ENCODE data around the gene PRPF40B. TPM values are rescaled to one million over a fixed set of nuclear protein-coding genes. Genes with fewer than 3 reads are reported as not detected.
A peak's percentile ranks its signal among the peaks of the same experiment; 100 is the strongest.
"Not testable (repeated sequence)": the region's sequence is repeated elsewhere in the genome, so short reads cannot be mapped to it uniquely, and the experiment has no call there.

PRPF40B gene
- total RNA-seq, 1 donor from 2014 or later: 15.1 TPM

DNA sequence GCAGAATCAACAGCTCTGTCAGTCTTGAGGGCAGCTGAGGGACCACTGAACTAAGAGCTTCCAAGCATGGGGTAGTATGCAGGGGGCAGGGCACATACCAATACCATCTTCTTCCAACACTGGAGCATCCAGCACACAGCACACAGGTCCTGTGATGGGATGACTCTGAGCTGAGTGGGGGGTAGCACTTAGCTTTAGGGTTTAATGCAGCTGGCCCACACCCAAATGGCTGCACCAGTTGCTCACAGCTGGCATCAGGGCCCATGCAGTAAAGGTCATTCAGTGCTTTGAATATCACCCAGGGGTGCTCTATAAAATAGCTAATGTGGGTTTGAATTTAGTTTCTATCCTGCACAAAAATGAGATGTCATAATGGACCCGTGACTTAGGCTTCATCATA, 19.6 kb upstream of the PRPF40B start:
- Mint-ChIP-seq H3K9me3 (ENCODE audit: low read depth) (no peaks in the 10 kb centered on the region), H3K4me1 (ENCODE audit: low read depth) (no peaks in the 10 kb centered on the region), H3K27ac (ENCODE audit: unreplicated experiment) (no peak overlapping the region), H3K4me3 (ENCODE audit: unreplicated experiment) (no peak overlapping the region), H3K27me3 (ENCODE audit: low read depth) (no peaks in the 10 kb centered on the region), H3K36me3 (ENCODE audit: low read depth) (peaks cover 4% of the 10 kb centered on the region)
- TF ChIP-seq, protein P1, sequence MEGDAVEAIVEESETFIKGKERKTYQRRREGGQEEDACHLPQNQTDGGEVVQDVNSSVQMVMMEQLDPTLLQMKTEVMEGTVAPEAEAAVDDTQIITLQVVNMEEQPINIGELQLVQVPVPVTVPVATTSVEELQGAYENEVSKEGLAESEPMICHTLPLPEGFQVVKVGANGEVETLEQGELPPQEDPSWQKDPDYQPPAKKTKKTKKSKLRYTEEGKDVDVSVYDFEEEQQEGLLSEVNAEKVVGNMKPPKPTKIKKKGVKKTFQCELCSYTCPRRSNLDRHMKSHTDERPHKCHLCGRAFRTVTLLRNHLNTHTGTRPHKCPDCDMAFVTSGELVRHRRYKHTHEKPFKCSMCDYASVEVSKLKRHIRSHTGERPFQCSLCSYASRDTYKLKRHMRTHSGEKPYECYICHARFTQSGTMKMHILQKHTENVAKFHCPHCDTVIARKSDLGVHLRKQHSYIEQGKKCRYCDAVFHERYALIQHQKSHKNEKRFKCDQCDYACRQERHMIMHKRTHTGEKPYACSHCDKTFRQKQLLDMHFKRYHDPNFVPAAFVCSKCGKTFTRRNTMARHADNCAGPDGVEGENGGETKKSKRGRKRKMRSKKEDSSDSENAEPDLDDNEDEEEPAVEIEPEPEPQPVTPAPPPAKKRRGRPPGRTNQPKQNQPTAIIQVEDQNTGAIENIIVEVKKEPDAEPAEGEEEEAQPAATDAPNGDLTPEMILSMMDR (IDR thresholded peaks at IDR 0.05): no peak
- no peak for DNase-seq (ENCODE audit: low spot score)

DNA sequence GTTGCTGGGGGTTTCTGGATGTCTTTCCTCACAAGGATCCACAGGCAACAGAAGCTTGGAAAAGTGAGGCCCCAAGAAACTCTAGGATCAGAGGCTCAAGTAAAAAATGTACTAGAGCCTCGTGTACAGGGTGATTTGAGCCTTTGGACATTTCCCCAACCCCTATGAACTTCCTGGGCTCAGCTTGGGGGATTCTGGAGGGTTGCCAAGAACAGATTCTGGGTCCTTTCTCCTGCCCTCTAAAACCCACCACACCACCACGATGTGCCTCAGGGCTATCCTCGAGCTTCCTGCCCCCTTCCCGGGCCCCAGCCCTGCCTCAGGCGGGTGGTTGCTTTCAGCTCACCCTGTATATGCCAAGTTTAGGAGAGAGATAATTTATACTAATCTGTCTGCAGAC, 18.5 kb upstream of the PRPF40B start:
- Mint-ChIP-seq H3K36me3 (ENCODE audit: low read depth) (peaks cover 4% of the 10 kb centered on the region), H3K9me3 (ENCODE audit: low read depth) (no peaks in the 10 kb centered on the region), H3K27me3 (ENCODE audit: low read depth) (no peaks in the 10 kb centered on the region), H3K27ac (ENCODE audit: unreplicated experiment) (no peak overlapping the region), H3K4me1 (ENCODE audit: low read depth) (no peaks in the 10 kb centered on the region), H3K4me3 (ENCODE audit: unreplicated experiment) (no peak overlapping the region)
- TF ChIP-seq, protein P1 (IDR thresholded peaks at IDR 0.05): no peak
- DNase-seq (ENCODE audit: low spot score): no peak

DNA sequence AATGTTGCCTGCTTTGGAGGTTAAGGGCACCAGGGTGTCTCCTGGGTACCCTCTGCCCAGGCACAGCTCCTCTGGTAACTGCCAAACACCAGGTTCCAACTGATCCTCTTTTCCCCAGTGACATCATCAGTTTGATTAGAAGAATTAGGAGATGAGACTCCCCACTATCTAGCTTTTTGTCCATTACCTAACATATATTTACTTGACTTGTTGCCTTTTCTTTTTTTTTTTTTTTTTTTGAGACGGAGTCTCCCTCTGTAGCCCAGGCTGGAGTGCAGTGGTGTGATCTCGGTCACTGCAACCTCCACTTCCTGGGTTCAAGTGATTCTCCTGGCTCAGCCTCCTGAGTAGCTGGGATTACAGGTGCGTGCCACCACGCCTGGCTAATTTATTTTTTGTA, 17.8 kb upstream of the PRPF40B start, which contains the start of gene FAM186B:
TSS of gene FAM186B (minus strand) at position 101 of the 400 bp plus-strand sequence. CDS start 162 bp downstream, outside the sequence.
- not testable (repeated sequence) for H3K36me3 Mint-ChIP-seq (ENCODE audit: low read depth); H3K4me1 Mint-ChIP-seq (ENCODE audit: low read depth); H3K9me3 Mint-ChIP-seq (ENCODE audit: low read depth); H3K27ac Mint-ChIP-seq (ENCODE audit: unreplicated experiment); H3K4me3 Mint-ChIP-seq (ENCODE audit: unreplicated experiment); H3K27me3 Mint-ChIP-seq (ENCODE audit: low read depth); DNase-seq (ENCODE audit: low spot score)

GRCh38 chr12:49609059-49609874, 14.1 kb upstream of the PRPF40B start:
- TF ChIP-seq, protein P1 (IDR thresholded peaks at IDR 0.05): no peak
- DNase-seq (ENCODE audit: low spot score): no peak
- no peak overlapping the region for H3K27ac Mint-ChIP-seq (ENCODE audit: unreplicated experiment)

GRCh38 chr12:49609875-49610154, 13.5 kb upstream of the PRPF40B start:
- H3K36me3 Mint-ChIP-seq (ENCODE audit: low read depth): no peaks in the 10 kb centered on the region
- H3K9me3 Mint-ChIP-seq (ENCODE audit: low read depth): peaks cover 7% of the 10 kb centered on the region
- no peak overlapping the region for H3K27ac Mint-ChIP-seq (ENCODE audit: unreplicated experiment)
- H3K4me1 Mint-ChIP-seq (ENCODE audit: low read depth): no peaks in the 10 kb centered on the region
- H3K4me3 Mint-ChIP-seq (ENCODE audit: unreplicated experiment): no peak overlapping the region
- TF ChIP-seq, protein P1 (IDR thresholded peaks at IDR 0.05): peak; percentile 46
- DNase-seq (ENCODE audit: low spot score): no peak
- H3K27me3 Mint-ChIP-seq (ENCODE audit: low read depth): no peaks in the 10 kb centered on the region

More at GRCh38 chr12:49609059-49609874, 14.1 kb upstream of the PRPF40B start:
- Mint-ChIP-seq H3K9me3 (ENCODE audit: low read depth) (peaks cover 5% of the 10 kb centered on the region), H3K4me3 (ENCODE audit: unreplicated experiment) (no peak overlapping the region), H3K27me3 (ENCODE audit: low read depth) (no peaks in the 10 kb centered on the region), H3K4me1 (ENCODE audit: low read depth) (no peaks in the 10 kb centered on the region), H3K36me3 (ENCODE audit: low read depth) (no peaks in the 10 kb centered on the region)

- H3K4me3 Mint-ChIP-seq (ENCODE audit: unreplicated experiment); H3K4me1 Mint-ChIP-seq (ENCODE audit: low read depth); H3K27ac Mint-ChIP-seq (ENCODE audit: unreplicated experiment); DNase-seq (ENCODE audit: low spot score); H3K9me3 Mint-ChIP-seq (ENCODE audit: low read depth); H3K36me3 Mint-ChIP-seq (ENCODE audit: low read depth); H3K27me3 Mint-ChIP-seq (ENCODE audit: low read depth): not testable (repeated sequence)
Observed at GRCh38 chr12:49610785-49611184, 12.6 kb upstream of the PRPF40B start.

Data from chondrocyte (in vitro differentiated cells).